ENCODE results near the gene COL17A1. TPM values are rescaled to one million over a fixed set of nuclear protein-coding genes. Genes with fewer than 3 reads are reported as not detected.

The COL17A1 gene
- total RNA-seq, 1 donor from 2014 or later: not detected

- H3K4me3 Mint-ChIP-seq (ENCODE audit: unreplicated experiment): no peak overlapping the region
- no peaks in the 10 kb centered on the region for H3K9me3 Mint-ChIP-seq (ENCODE audit: low read depth)
- no peaks in the 10 kb centered on the region for H3K27me3 Mint-ChIP-seq (ENCODE audit: low read depth)
- peaks cover 3% of the 10 kb centered on the region for H3K4me1 Mint-ChIP-seq (ENCODE audit: low read depth)
- H3K36me3 Mint-ChIP-seq (ENCODE audit: low read depth): peaks cover 14% of the 10 kb centered on the region
- DNase-seq (ENCODE audit: low spot score): no peak
- no peak overlapping the region for H3K27ac Mint-ChIP-seq (ENCODE audit: unreplicated experiment)
- TF ChIP-seq CTCF (IDR thresholded peaks at IDR 0.05): no peak
These were observed 56.2 kb downstream of the COL17A1 start for GRCh38 chr10:104029521-104029860.

GRCh38 chr10:104028823-104029520, 56.7 kb downstream of the COL17A1 start:
- peaks cover 3% of the 10 kb centered on the region for H3K4me1 Mint-ChIP-seq (ENCODE audit: low read depth)
- H3K27ac Mint-ChIP-seq (ENCODE audit: unreplicated experiment): no peak overlapping the region
- TF ChIP-seq CTCF (IDR thresholded peaks at IDR 0.05): no peak
- H3K27me3 Mint-ChIP-seq (ENCODE audit: low read depth): no peaks in the 10 kb centered on the region
- no peak overlapping the region for H3K4me3 Mint-ChIP-seq (ENCODE audit: unreplicated experiment)
- H3K9me3 Mint-ChIP-seq (ENCODE audit: low read depth): no peaks in the 10 kb centered on the region
- DNase-seq (ENCODE audit: low spot score): no peak
- peaks cover 18% of the 10 kb centered on the region for H3K36me3 Mint-ChIP-seq (ENCODE audit: low read depth)

- H3K4me3 Mint-ChIP-seq (ENCODE audit: unreplicated experiment): no peak overlapping the region
- DNase-seq (ENCODE audit: low spot score): no peak
- H3K9me3 Mint-ChIP-seq (ENCODE audit: low read depth): no peaks in the 10 kb centered on the region
- peak; percentile 60 for TF ChIP-seq CTCF (IDR thresholded peaks at IDR 0.05)
- H3K36me3 Mint-ChIP-seq (ENCODE audit: low read depth): peaks cover 24% of the 10 kb centered on the region
- H3K4me1 Mint-ChIP-seq (ENCODE audit: low read depth): peaks cover 3% of the 10 kb centered on the region
- peak overlapping the region; percentile 47 for H3K27ac Mint-ChIP-seq (ENCODE audit: unreplicated experiment)
- H3K27me3 Mint-ChIP-seq (ENCODE audit: low read depth): no peaks in the 10 kb centered on the region
These were observed 57.5 kb downstream of the COL17A1 start for GRCh38 chr10:104028146-104028545.

- no peak for DNase-seq (ENCODE audit: low spot score)
- Mint-ChIP-seq H3K27ac (ENCODE audit: unreplicated experiment) (no peak overlapping the region), H3K9me3 (ENCODE audit: low read depth) (no peaks in the 10 kb centered on the region), H3K4me3 (ENCODE audit: unreplicated experiment) (no peak overlapping the region), H3K36me3 (ENCODE audit: low read depth) (peaks cover 27% of the 10 kb centered on the region), H3K27me3 (ENCODE audit: low read depth) (no peaks in the 10 kb centered on the region), H3K4me1 (ENCODE audit: low read depth) (peaks cover 3% of the 10 kb centered on the region)
- no peak for TF ChIP-seq CTCF (IDR thresholded peaks at IDR 0.05)
These were observed 58.9 kb downstream of the COL17A1 start for GRCh38 chr10:104026762-104027161.

GRCh38 chr10:104025524-104025923, 60.2 kb downstream of the COL17A1 start:
- peaks cover 3% of the 10 kb centered on the region for H3K4me1 Mint-ChIP-seq (ENCODE audit: low read depth)
- no peak for DNase-seq (ENCODE audit: low spot score)
- peaks cover 32% of the 10 kb centered on the region for H3K36me3 Mint-ChIP-seq (ENCODE audit: low read depth)
- H3K4me3 Mint-ChIP-seq (ENCODE audit: unreplicated experiment): no peak overlapping the region
- TF ChIP-seq CTCF (IDR thresholded peaks at IDR 0.05): no peak
- no peak overlapping the region for H3K27ac Mint-ChIP-seq (ENCODE audit: unreplicated experiment)
- H3K27me3 Mint-ChIP-seq (ENCODE audit: low read depth): no peaks in the 10 kb centered on the region
- H3K9me3 Mint-ChIP-seq (ENCODE audit: low read depth): no peaks in the 10 kb centered on the region
